HCT116 (cell line): ENCODE results near the gene IBA57. TPM values are rescaled to one million over a fixed set of nuclear protein-coding genes. Genes with fewer than 3 reads are reported as not detected.

Source experiments
- ATAC-seq: fragments of 200-7000 bp; cut with Tn5 transposase; 2 replicates; pipeline ENCODE4 v1.9.1; 2020; ENCODE audit warnings: mild to moderate bottlenecking, moderate library complexity
- BruUV-seq: library from RNA; stranded (reverse); fragments of 400-500 nt; replicated peaks from 2 replicates; lab custom pipeline; 2021; lab: Mats Ljungman, UMichigan
- CTCF ChIA-PET: fragments of 300-600 bp; sonication (Branson Sonifier 250); formaldehyde crosslinking; loops from one replicate; lab custom pipeline; 2021; ENCODE audit warnings: antibody characterized with exemption; lab: Charles Lee
- POLR2A ChIA-PET: fragments of 300-600, 350-600 bp; sonication (Branson Sonifier 250); formaldehyde crosslinking; loops from one replicate; lab custom pipeline; 2021; ENCODE audit warnings: antibody characterized with exemption; lab: Charles Lee
- RAD21 ChIA-PET, 2 experiments: fragments of 300-600 bp; sonication (Branson Sonifier 250); formaldehyde crosslinking; loops; one replicate each; lab custom pipeline; 2023; ENCODE audit warnings: low total read pairs in 2 of 2; ENCODE audit not compliant: uncharacterized antibody in 2 of 2, unreplicated experiment in 2 of 2, low non-redundant PET in 1 of 2; lab: Charles Lee
- DNase-seq: peaks from one replicate; pipeline ENCODE4 v3.0.0-alpha.2; 2010; ENCODE audit warnings: low read depth, low spot score
- H2AFZ ChIP-seq: fragments of 200-600 bp; shearing (Covaris generic), sonication (generic); 2 replicates; pipeline ENCODE4 v1.6.1; 2017; ENCODE audit warnings: low read depth, mixed run types, mixed read lengths, antibody characterized with exemption, low read length; ENCODE audit not compliant: poor library complexity, severe bottlenecking
- H3K27ac ChIP-seq: 2 replicates; pipeline ENCODE4 v1.5.1; 2012; ENCODE audit warnings: low read depth, low read length
- H3K27me3 ChIP-seq: fragments of 200-600 bp; sonication (generic); 2 replicates; pipeline ENCODE4 v1.6.1; 2016; ENCODE audit warnings: mixed run types, low read length, mixed read lengths; ENCODE audit not compliant: insufficient read depth
- H3K36me3 ChIP-seq, 2 experiments: fragments of 200-500 bp in 1 of 2; fragments of 200-600 bp in 1 of 2; sonication (Bioruptor generic) in 1 of 2; sonication (generic) in 1 of 2; 2 replicates each; pipeline versions ENCODE4 v1.5.1 to v1.6.1; 2014 to 2016; ENCODE audit warnings: low read length in 2 of 2, inconsistent platforms in 1 of 2, mixed read lengths in 1 of 2, mixed run types in 1 of 2; ENCODE audit not compliant: insufficient read depth in 2 of 2, control insufficient read depth in 1 of 2
- H3K4me1 ChIP-seq, 2 experiments: fragments of 200-600 bp in 1 of 2; sonication (generic) in 1 of 2; 2 replicates each; pipeline versions ENCODE4 v1.5.1 to v1.6.1; 2012 to 2017; ENCODE audit warnings: low read length in 2 of 2, inconsistent platforms in 1 of 2, mild to moderate bottlenecking in 1 of 2, mixed read lengths in 1 of 2, mixed run types in 1 of 2, moderate library complexity in 1 of 2; ENCODE audit not compliant: insufficient read depth in 2 of 2, control insufficient read depth in 1 of 2
- H3K4me2 ChIP-seq: fragments of 200-600 bp; sonication (generic); 2 replicates; pipeline ENCODE4 v1.6.1; 2017; ENCODE audit warnings: mixed run types, low read length, mixed read lengths
- H3K4me3 ChIP-seq, 2 experiments: fragments of 200-600 bp in 1 of 2; sonication (generic) in 1 of 2; replicated peaks in 1 of 2; 2 replicates each; pipeline ENCODE4 v1.5.1; 2011 to 2016; ENCODE audit warnings: low read length in 2 of 2, control low read depth in 1 of 2, low read depth in 1 of 2, mild to moderate bottlenecking in 1 of 2, mixed read lengths in 1 of 2, mixed run types in 1 of 2
- H3K79me2 ChIP-seq: fragments of 200-600 bp; sonication (generic); 2 replicates; pipeline ENCODE4 v1.6.1; 2017; ENCODE audit warnings: mild to moderate bottlenecking, mixed run types, low read length, moderate library complexity, mixed read lengths; ENCODE audit not compliant: insufficient read depth
- H3K9ac ChIP-seq: fragments of 200-600 bp; sonication (generic); 2 replicates; pipeline ENCODE4 v1.6.1; 2016; ENCODE audit warnings: low read length, mixed read lengths
- H3K9me2 ChIP-seq: fragments of 200-600 bp; sonication (generic), shearing (Covaris generic); 2 replicates; pipeline ENCODE4 v1.6.1; 2017; ENCODE audit warnings: mixed run types, mild to moderate bottlenecking, moderate library complexity; ENCODE audit not compliant: insufficient read depth
- H3K9me3 ChIP-seq, 2 experiments: fragments of 200-500 bp in 1 of 2; fragments of 200-600 bp in 1 of 2; sonication (Bioruptor generic) in 1 of 2; sonication (generic) in 1 of 2; 2 replicates each; pipeline ENCODE4 v1.6.1; 2014 to 2017; ENCODE audit warnings: low read length in 2 of 2, mixed read lengths in 2 of 2, inconsistent platforms in 1 of 2, low read depth in 1 of 2, mild to moderate bottlenecking in 1 of 2, mixed run types in 1 of 2, moderate library complexity in 1 of 2; ENCODE audit not compliant: control insufficient read depth in 1 of 2, insufficient read depth in 1 of 2
- H4K20me1 ChIP-seq: fragments of 200-600 bp; sonication (generic), shearing (Covaris generic); 2 replicates; pipeline ENCODE4 v1.6.1; 2017; ENCODE audit warnings: mixed run types, mild to moderate bottlenecking, moderate library complexity; ENCODE audit not compliant: insufficient read depth
- ATF3 ChIP-seq: IDR thresholded peaks from 2 replicates; pipeline ENCODE4 v1.6.1; 2012
- CBX3 ChIP-seq: IDR thresholded peaks from 2 replicates; pipeline ENCODE4 v1.6.1; 2012; ENCODE audit warnings: low read depth
- EGR1 ChIP-seq: IDR thresholded peaks from 2 replicates; pipeline ENCODE4 v1.6.1; 2012; ENCODE audit warnings: low read depth
- EZH2 ChIP-seq: fragments of 200-600 bp; sonication (generic); IDR thresholded peaks from 2 replicates; pipeline ENCODE4 v1.6.1; 2017; ENCODE audit warnings: antibody characterized with exemption, mixed run types
- EZH2phosphoT487 ChIP-seq: fragments of 200-600 bp; IDR thresholded peaks from 2 replicates; pipeline ENCODE4 v1.6.1; 2018; ENCODE audit warnings: antibody characterized with exemption, borderline replicate concordance
- JUND ChIP-seq: IDR thresholded peaks from 2 replicates; pipeline ENCODE4 v1.6.1; 2012
- MAX ChIP-seq: IDR thresholded peaks from 2 replicates; pipeline ENCODE4 v1.6.1; 2012
- POLR2A ChIP-seq: IDR thresholded peaks from 2 replicates; pipeline ENCODE4 v1.7.0; 2011; ENCODE audit warnings: borderline replicate concordance; ENCODE audit not compliant: insufficient read depth, insufficient read length; ENCODE audit errors: extremely low read depth
- POLR2AphosphoS5 ChIP-seq: IDR thresholded peaks from 2 replicates; pipeline ENCODE4 v1.6.1; 2011; ENCODE audit warnings: mild to moderate bottlenecking, low read depth, low read length, moderate library complexity
- SIN3A ChIP-seq: IDR thresholded peaks from 2 replicates; pipeline ENCODE4 v1.6.1; 2012; ENCODE audit warnings: low read depth
- SRF ChIP-seq: IDR thresholded peaks from 2 replicates; pipeline ENCODE4 v1.6.1; 2012; ENCODE audit warnings: low read depth
- ZBTB33 ChIP-seq: IDR thresholded peaks from 2 replicates; pipeline ENCODE4 v1.6.1; 2011; ENCODE audit warnings: mild to moderate bottlenecking, low read length, moderate library complexity; ENCODE audit not compliant: insufficient replicate concordance; ENCODE audit errors: extremely low read depth
- ZNF274 ChIP-seq: fragments of 200-500 bp; sonication (Bioruptor generic); IDR thresholded peaks from 2 replicates; pipeline ENCODE4 v1.6.1; 2014; ENCODE audit warnings: mild to moderate bottlenecking, low read depth, low read length, inconsistent platforms
- intact Hi-C: fragments of 100-400 bp; cut with micrococcal nuclease; formaldehyde crosslinking; loops from 2 replicates; pipeline ENCODE4 v1.10.0; 2022
- total RNA-seq: library from RNA; stranded (reverse); gene quantifications from one replicate; pipeline ENCODE4 v1.2.1, GENCODE V29; 2021; ENCODE audit not compliant: unreplicated experiment

Gene IBA57
- total RNA-seq, 1 experiment from 2014 or later: 11.6 TPM

GRCh38 chr1:228178737-228179684, 13.4 kb downstream of the IBA57 start:
- TF ChIP-seq EZH2 (no peak), MAX (no peak), ZNF274 (no peak), SRF (no peak), POLR2AphosphoS5 (no peak), ATF3 (no peak), EZH2phosphoT487 (no peak), ZBTB33 (no peak), SIN3A (no peak), CBX3 (no peak), EGR1 (no peak), JUND (no peak), POLR2A (no peak)
- TF ChIP-seq, all 23 proteins: peak for 0

More at GRCh38 chr1:228178737-228179684, 13.4 kb downstream of the IBA57 start:
- Histone ChIP-seq H3K9me2 (no peaks in the 10 kb centered on the region), H2AFZ (no peak overlapping the region), H3K27ac (no peak overlapping the region), H3K4me2 (no peak overlapping the region), H3K9ac (no peak overlapping the region), H3K27me3 (no peaks in the 10 kb centered on the region), H3K4me3 (no peak overlapping the region), H3K36me3 (no peaks in the 10 kb centered on the region), H3K9me3 (no peaks in the 10 kb centered on the region), H4K20me1 (no peaks in the 10 kb centered on the region), H3K4me1 (peaks cover 0 to 18% of the 10 kb centered on the region in 2 experiments; a peak in 2 of 4 replicates), H3K79me2 (no peaks in the 10 kb centered on the region)
- ChIA-PET RAD21 (no interaction called here), POLR2A (no interaction called here), CTCF (interaction anchor here (1.2 to 1.4 kb wide), 2 partner anchors 14 to 179 kb away, joined by 3 to 4 read pairs; partner anchors contain the start of gene IBA57)
- no peak for ATAC-seq
- intact Hi-C loops: no loop called here
- BruUV-seq: no TSS peak
- DNase-seq: no peak
